OCI-LY1 (cell line): ENCODE measurements around the gene TSNAX.

Experiments used
- H2AFZ ChIP-seq: fragments of 200-600 bp; sonication (generic), shearing (Covaris generic); 2 replicates; pipeline ENCODE4 v1.6.0; 2014; ENCODE audit warnings: antibody characterized with exemption, mild to moderate bottlenecking, low read length
- H3F3A ChIP-seq: fragments of 200-600 bp; sonication (generic), shearing (Covaris generic); 2 replicates; pipeline ENCODE4 v1.6.0; 2014; ENCODE audit warnings: mild to moderate bottlenecking, antibody characterized with exemption, low read length, moderate library complexity; ENCODE audit not compliant: insufficient read depth
- H3K27ac ChIP-seq: fragments of 200-600 bp; sonication (generic); 2 replicates; pipeline ENCODE4 v1.5.1; 2014; ENCODE audit warnings: low read length, mixed run types, mild to moderate bottlenecking, low read depth; ENCODE audit not compliant: poor library complexity, severe bottlenecking
- H3K27me3 ChIP-seq: fragments of 200-600 bp; sonication (generic); 2 replicates; pipeline ENCODE4 v1.6.0; 2014; ENCODE audit warnings: antibody characterized with exemption, mild to moderate bottlenecking, low read length, moderate library complexity; ENCODE audit not compliant: insufficient read depth
- H3K36me3 ChIP-seq: fragments of 200-600 bp; sonication (generic); 2 replicates; pipeline ENCODE4 v1.6.1; 2014; ENCODE audit warnings: mild to moderate bottlenecking, antibody characterized with exemption, low read length, moderate library complexity, mixed read lengths; ENCODE audit not compliant: insufficient read depth
- H3K4me1 ChIP-seq: fragments of 200-600 bp; sonication (generic); 2 replicates; pipeline ENCODE4 v1.5.1; 2014; ENCODE audit warnings: mild to moderate bottlenecking, low read length, moderate library complexity; ENCODE audit not compliant: insufficient read depth, severe bottlenecking
- H3K4me2 ChIP-seq: fragments of 200-600 bp; sonication (generic), shearing (Covaris generic); 2 replicates; pipeline ENCODE4 v1.6.1; 2014; ENCODE audit warnings: low read length
- H3K4me3 ChIP-seq: fragments of 200-600 bp; sonication (generic); 2 replicates; pipeline ENCODE4 v1.5.1; 2014; ENCODE audit warnings: low read length, low read depth, mild to moderate bottlenecking, mixed read lengths; ENCODE audit not compliant: poor library complexity, severe bottlenecking
- H3K79me2 ChIP-seq: fragments of 200-600 bp; shearing (Covaris generic); 2 replicates; pipeline ENCODE4 v1.6.1; 2016; ENCODE audit warnings: mixed run types, low read length, mixed read lengths; ENCODE audit not compliant: insufficient read depth
- H3K9ac ChIP-seq: fragments of 200-600 bp; sonication (generic), shearing (Covaris generic); 2 replicates; pipeline ENCODE4 v1.6.1; 2014; ENCODE audit warnings: mild to moderate bottlenecking, low read length, mixed read lengths
- H3K9me2 ChIP-seq: fragments of 200-600 bp; sonication (generic), shearing (Covaris generic); 2 replicates; pipeline ENCODE4 v1.6.1; 2014; ENCODE audit warnings: low read depth, mild to moderate bottlenecking, low read length, mixed read lengths
- H3K9me3 ChIP-seq: fragments of 200-600 bp; shearing (Covaris generic); 2 replicates; pipeline ENCODE4 v1.6.1; 2014; ENCODE audit warnings: low read length, mixed read lengths
- H4K20me1 ChIP-seq: fragments of 200-600 bp; sonication (generic), shearing (Covaris generic); 2 replicates; pipeline ENCODE4 v1.6.0; 2016; ENCODE audit warnings: mild to moderate bottlenecking, low read length; ENCODE audit not compliant: insufficient read depth
- EZH2 ChIP-seq: fragments of 200-600 bp; sonication (generic), shearing (Covaris generic); IDR thresholded peaks from 2 replicates; pipeline ENCODE4 v1.8.0; 2017; ENCODE audit warnings: borderline replicate concordance, mixed run types, mild to moderate bottlenecking, antibody characterized with exemption, low read length, moderate library complexity, mixed read lengths
- TF ChIP-seq, protein P1 (sequence below): fragments of 200-600 bp; sonication (generic), shearing (Covaris generic); IDR thresholded peaks from 2 replicates; pipeline ENCODE4 v1.5.1; 2017; ENCODE audit warnings: mild to moderate bottlenecking, antibody characterized with exemption, low read length, moderate library complexity, mixed read lengths

The TSNAX gene

GRCh38 chr1:231544943-231545592, 16.6 kb downstream of the TSNAX start:
- peaks cover 36% of the 10 kb centered on the region for H3K36me3 ChIP-seq
- no peaks in the 10 kb centered on the region for H3K27me3 ChIP-seq
- no peaks in the 10 kb centered on the region for H3F3A ChIP-seq
- H2AFZ ChIP-seq, result no peak overlapping the region
- no peak for TF ChIP-seq EZH2
- TF ChIP-seq, protein P1, sequence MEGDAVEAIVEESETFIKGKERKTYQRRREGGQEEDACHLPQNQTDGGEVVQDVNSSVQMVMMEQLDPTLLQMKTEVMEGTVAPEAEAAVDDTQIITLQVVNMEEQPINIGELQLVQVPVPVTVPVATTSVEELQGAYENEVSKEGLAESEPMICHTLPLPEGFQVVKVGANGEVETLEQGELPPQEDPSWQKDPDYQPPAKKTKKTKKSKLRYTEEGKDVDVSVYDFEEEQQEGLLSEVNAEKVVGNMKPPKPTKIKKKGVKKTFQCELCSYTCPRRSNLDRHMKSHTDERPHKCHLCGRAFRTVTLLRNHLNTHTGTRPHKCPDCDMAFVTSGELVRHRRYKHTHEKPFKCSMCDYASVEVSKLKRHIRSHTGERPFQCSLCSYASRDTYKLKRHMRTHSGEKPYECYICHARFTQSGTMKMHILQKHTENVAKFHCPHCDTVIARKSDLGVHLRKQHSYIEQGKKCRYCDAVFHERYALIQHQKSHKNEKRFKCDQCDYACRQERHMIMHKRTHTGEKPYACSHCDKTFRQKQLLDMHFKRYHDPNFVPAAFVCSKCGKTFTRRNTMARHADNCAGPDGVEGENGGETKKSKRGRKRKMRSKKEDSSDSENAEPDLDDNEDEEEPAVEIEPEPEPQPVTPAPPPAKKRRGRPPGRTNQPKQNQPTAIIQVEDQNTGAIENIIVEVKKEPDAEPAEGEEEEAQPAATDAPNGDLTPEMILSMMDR, result no peak
- H3K9me2 ChIP-seq, result no peaks in the 10 kb centered on the region
- no peak overlapping the region for H3K27ac ChIP-seq
- H3K9ac ChIP-seq, result no peak overlapping the region
- H3K9me3 ChIP-seq, result 0 out of 2 replicates have a peak, but pooled peaks cover 3% of the 10 kb centered on the region
- H3K4me3 ChIP-seq, result no peak overlapping the region
- no peak overlapping the region for H3K4me2 ChIP-seq
- H4K20me1 ChIP-seq, result no peaks in the 10 kb centered on the region
- H3K4me1 ChIP-seq, result no peaks in the 10 kb centered on the region
- no peaks in the 10 kb centered on the region for H3K79me2 ChIP-seq

DNA sequence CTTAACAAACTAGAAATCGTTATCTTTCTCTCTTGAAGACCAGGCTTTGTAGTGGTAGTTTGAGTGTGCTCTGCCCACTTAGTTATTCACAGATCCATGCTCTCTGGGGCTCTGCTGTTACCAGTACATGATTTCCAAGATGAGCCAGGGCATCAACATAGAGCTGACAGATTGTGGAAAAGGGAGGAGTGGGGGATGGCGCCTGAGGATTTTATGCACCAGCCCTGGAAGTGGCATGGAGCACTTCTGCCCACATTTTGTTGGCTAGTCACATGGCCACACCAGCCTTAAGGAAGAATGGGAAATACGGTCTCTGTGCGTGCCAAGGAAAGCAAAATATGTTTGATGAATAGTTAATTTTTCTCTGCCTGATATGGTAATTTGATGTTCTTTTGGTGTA, 18.2 kb downstream of the TSNAX start:
- peaks cover 20% of the 10 kb centered on the region for H3K36me3 ChIP-seq

DNA sequence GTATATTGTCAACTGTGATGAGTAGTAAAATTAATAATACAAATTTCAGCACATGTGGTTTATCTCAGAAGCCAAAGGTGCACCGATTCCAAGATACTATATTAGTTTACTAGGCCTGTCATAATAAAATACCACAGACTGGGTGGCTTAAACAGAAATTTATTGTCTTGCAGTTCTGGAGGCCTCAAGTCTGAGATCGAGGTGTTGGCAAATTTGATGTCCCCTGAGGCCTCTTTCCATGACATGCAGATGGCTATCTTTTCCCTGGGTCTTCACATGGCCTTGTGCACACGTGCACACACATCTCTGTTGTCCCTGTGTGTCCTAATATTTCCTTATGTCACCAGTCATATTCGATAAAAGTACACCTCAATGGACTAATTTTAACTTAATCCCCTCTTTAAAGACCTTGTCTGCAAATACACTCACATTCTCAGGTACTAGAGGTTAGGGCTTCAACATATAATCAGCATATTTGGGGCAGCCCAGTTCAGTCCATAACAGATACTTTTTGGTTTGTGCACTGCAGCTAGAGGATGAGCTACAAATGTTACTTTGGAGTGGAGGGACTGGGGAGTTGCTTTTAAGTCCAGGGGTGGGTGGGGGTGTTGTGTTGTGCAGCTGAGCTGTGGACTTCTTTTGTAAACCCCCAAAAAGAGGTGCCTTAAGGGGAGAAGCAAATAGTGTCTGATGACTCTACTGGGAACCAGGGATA, 21.4 kb downstream of the TSNAX start:
- no peaks in the 10 kb centered on the region for H3K9me3 ChIP-seq
- H3K36me3 ChIP-seq, result no peaks in the 10 kb centered on the region; the same call in 1 of the 2 replicates
- H4K20me1 ChIP-seq, result no peaks in the 10 kb centered on the region
- H3K79me2 ChIP-seq, result no peaks in the 10 kb centered on the region
- H3K9me2 ChIP-seq, result no peaks in the 10 kb centered on the region
- no peaks in the 10 kb centered on the region for H3F3A ChIP-seq
- H3K9ac ChIP-seq, result no peak overlapping the region
- no peak overlapping the region for H2AFZ ChIP-seq
- TF ChIP-seq, protein P1, result no peak
- no peak for TF ChIP-seq EZH2
- H3K27me3 ChIP-seq, result no peaks in the 10 kb centered on the region
- no peaks in the 10 kb centered on the region for H3K4me1 ChIP-seq
- H3K4me3 ChIP-seq, result no peak overlapping the region
- no peak overlapping the region for H3K4me2 ChIP-seq
- H3K27ac ChIP-seq, result no peak overlapping the region

More for the DNA sequence above, 18.2 kb downstream of the TSNAX start:
- Histone ChIP-seq H3K4me2 (no peak overlapping the region), H3K4me1 (no peaks in the 10 kb centered on the region), H4K20me1 (no peaks in the 10 kb centered on the region), H3F3A (no peaks in the 10 kb centered on the region), H3K9me2 (no peaks in the 10 kb centered on the region), H2AFZ (no peak overlapping the region), H3K27ac (no peak overlapping the region), H3K4me3 (no peak overlapping the region), H3K9ac (no peak overlapping the region), H3K79me2 (no peaks in the 10 kb centered on the region), H3K9me3 (no peaks in the 10 kb centered on the region), H3K27me3 (no peaks in the 10 kb centered on the region)
- no peak for TF ChIP-seq EZH2
- TF ChIP-seq, protein P1, result no peak
